GM18511 (cell line): ENCODE results near the gene GNRH2.
"Not testable (repeated sequence)": the region's sequence is repeated elsewhere in the genome, so short reads cannot be mapped to it uniquely, and the experiment has no call there.

Experiments used
- ATAC-seq: cut with Tn5 transposase; IDR thresholded peaks from one replicate; pipeline ENCODE4 v1.9.1; 2021; ENCODE audit warnings: mild to moderate bottlenecking, moderate library complexity; ENCODE audit not compliant: unreplicated experiment

Gene GNRH2

GRCh38 chr20:3072530-3073250 lies 29.3 kb downstream of the GNRH2 start:
- no peak for ATAC-seq

GRCh38 chr20:3073251-3073643 lies 29.8 kb downstream of the GNRH2 start:
- ATAC-seq = not testable (repeated sequence)

- no peak for ATAC-seq
Measured at GRCh38 chr20:3074812-3075211, 31.4 kb downstream of the GNRH2 start.

GRCh38 chr20:3075315-3075714 lies 31.9 kb downstream of the GNRH2 start:
- not testable (repeated sequence) for ATAC-seq

GRCh38 chr20:3077618-3078134 lies 34.3 kb downstream of the GNRH2 start:
- no peak for ATAC-seq

- no peak for ATAC-seq
Measured at GRCh38 chr20:3080939-3081388, 37.5 kb downstream of the GNRH2 start.

GRCh38 chr20:3081641-3082040 lies 38.2 kb downstream of the GNRH2 start:
- ATAC-seq = no peak

- no peak for ATAC-seq
Measured at GRCh38 chr20:3082306-3082951, 39.0 kb downstream of the GNRH2 start.

GRCh38 chr20:3082955-3083952 lies 39.8 kb downstream of the GNRH2 start:
- ATAC-seq = no peak

GRCh38 chr20:3084283-3084985 lies 41.0 kb downstream of the GNRH2 start, which contains the start of gene AVP:
AVP (minus strand) TSS chr20:3084724; CDS start chr20:3084674, 50 bp downstream.
- ATAC-seq = no peak

GRCh38 chr20:3084986-3085360 lies 41.6 kb downstream of the GNRH2 start:
- no peak for ATAC-seq

GRCh38 chr20:3085571-3086072 lies 42.2 kb downstream of the GNRH2 start:
- no peak for ATAC-seq

- ATAC-seq = no peak
Measured at GRCh38 chr20:3088031-3088430, 44.6 kb downstream of the GNRH2 start.

- no peak for ATAC-seq
Measured at GRCh38 chr20:3090565-3090964, 47.1 kb downstream of the GNRH2 start.

- no peak for ATAC-seq
Measured at GRCh38 chr20:3092611-3093379, 49.4 kb downstream of the GNRH2 start.

GRCh38 chr20:3093861-3094361 lies 50.5 kb downstream of the GNRH2 start:
- no peak for ATAC-seq

GRCh38 chr20:3094848-3095629 lies 51.6 kb downstream of the GNRH2 start:
- no peak for ATAC-seq
